ENCODE data around the gene CD163L1. TPM values are rescaled to one million over a fixed set of nuclear protein-coding genes. Genes with fewer than 3 reads are reported as not detected.

CD163L1 gene
- total and polyA plus RNA-seq, 2 of the 8 experiments (the other 6 are each of a cell fraction or from before 2014, with no cell fraction given), result 0.11 to 0.22 TPM

DNA sequence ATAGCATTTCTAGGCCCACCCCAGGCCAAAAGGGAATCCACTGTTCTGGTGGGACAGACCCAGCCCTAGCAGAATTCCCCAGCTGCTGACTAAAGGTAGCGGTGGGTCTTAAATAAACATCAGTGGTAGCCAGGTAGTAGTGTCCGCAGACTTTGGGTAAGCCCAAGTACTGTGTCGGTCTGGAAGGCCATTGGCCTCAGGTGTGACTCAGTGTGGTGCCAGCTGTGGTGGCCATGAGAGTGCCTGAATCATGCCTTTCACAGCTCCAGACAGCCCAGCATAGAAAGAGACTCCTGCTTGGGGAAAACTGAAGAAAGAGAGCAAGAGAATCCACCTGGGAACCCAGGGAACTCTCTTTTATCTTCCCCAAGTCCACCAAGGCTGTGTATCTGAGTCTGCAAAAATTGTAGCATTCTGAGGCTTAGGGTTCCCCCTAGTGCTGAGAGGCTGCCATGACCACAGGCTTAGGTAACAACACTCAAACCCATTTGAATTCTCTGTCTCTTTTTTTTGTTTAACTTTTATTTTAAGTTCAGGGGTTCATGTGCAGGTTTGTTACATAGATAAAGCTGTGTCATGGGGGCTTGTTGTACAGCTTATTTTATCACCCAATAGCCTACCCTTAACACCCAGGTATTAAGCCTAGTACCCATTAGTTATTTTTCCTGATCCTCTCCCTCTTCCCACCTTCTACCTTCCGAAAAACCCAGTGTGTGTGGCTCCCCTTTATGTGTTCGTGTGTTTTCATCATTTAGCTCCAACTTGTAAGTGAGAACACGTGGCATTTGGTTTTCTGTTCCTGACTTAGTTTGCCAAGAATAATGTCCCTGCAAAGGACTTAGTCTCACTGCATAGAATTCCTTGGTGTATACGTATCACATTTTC lies 16.7 kb upstream of the CD163L1 start:
- Histone ChIP-seq H3K79me1 (ENCODE audit: low read depth, low read length) (no peaks in the 10 kb centered on the region), H4K91ac (replicated peaks; ENCODE audit: insufficient read length, low read length) (peak overlapping the region; percentile 32), H2BK15ac (ENCODE audit: low read length) (peak overlapping the region; percentile 96; the same call in 1 of the 2 replicates), H3K18ac (ENCODE audit: extremely low read depth, low read length) (no peak overlapping the region), H3K4me2 (ENCODE audit: insufficient read depth in 1 of 2, low read depth in 2 of 2, low read length in 2 of 2) (no peak overlapping the region), H2BK20ac (ENCODE audit: low read length) (peak overlapping the region; percentile 77; the same call in 1 of the 2 replicates), H3K36me3 (ENCODE audit: control insufficient read depth in 2 of 4, insufficient read depth in 4 of 4, low read length in 3 of 4) (no peaks in the 10 kb centered on the region), H3K56ac (replicated peaks; ENCODE audit: insufficient read length, low read depth, low read length) (no peak overlapping the region), H3K9me3 (ENCODE audit: insufficient read depth in 2 of 2, low read depth in 1 of 2, low read length in 1 of 2) (no peaks in the 10 kb centered on the region), H3K27ac (ENCODE audit: low read depth, low read length) (no peak overlapping the region), H3K9ac (replicated peaks in 1 of 4; ENCODE audit: extremely low read depth in 1 of 4, low read depth in 3 of 4, low read length in 3 of 4) (no peak overlapping the region), H2BK12ac (ENCODE audit: low read depth, low read length) (peak overlapping the region; percentile 35; the same call in 1 of the 2 replicates), H3K4me3 (ENCODE audit: extremely low read depth in 1 of 4, insufficient read depth in 2 of 4, low read depth in 3 of 4, low read length in 4 of 4) (no peak overlapping the region), H4K5ac (ENCODE audit: insufficient read length, low read depth, low read length) (no peak overlapping the region), H3K27me3 (replicated peaks in 1 of 4; ENCODE audit: control insufficient read depth in 3 of 4, extremely low read depth in 1 of 4, insufficient read depth in 3 of 4, low read length in 3 of 4) (no peaks in the 10 kb centered on the region), H2AK5ac (ENCODE audit: low read depth, low read length) (no peak overlapping the region), H3K4me1 (replicated peaks in 1 of 4; ENCODE audit: control insufficient read depth in 3 of 4, insufficient read depth in 4 of 4, low read length in 3 of 4) (no peaks in the 10 kb centered on the region; a peak in 2 of 7 replicates), H3K14ac (ENCODE audit: insufficient read length) (no peak overlapping the region), H4K20me1 (replicated peaks in 1 of 2; ENCODE audit: control insufficient read depth in 1 of 2, insufficient read depth in 2 of 2, low read length in 2 of 2) (no peaks in the 10 kb centered on the region), H2BK5ac (ENCODE audit: low read depth, low read length) (no peak overlapping the region), H3K79me2 (ENCODE audit: control insufficient read depth in 1 of 2, insufficient read depth in 2 of 2, low read length in 2 of 2) (no peaks in the 10 kb centered on the region), H2BK120ac (replicated peaks; ENCODE audit: low read depth, low read length) (no peak overlapping the region), H3K23ac (ENCODE audit: insufficient read length) (no peak overlapping the region), H3K4ac (replicated peaks; ENCODE audit: insufficient read length, low read depth, low read length) (no peak overlapping the region), H4K8ac (ENCODE audit: extremely low read depth, insufficient read depth, low read length) (no peak overlapping the region), H3K23me2 (ENCODE audit: low read depth, low read length) (no peaks in the 10 kb centered on the region), H2AFZ (ENCODE audit: low read length) (peak overlapping the region; percentile 91)
- peak; percentile 98 to 99 for TF ChIP-seq RAD21 (IDR thresholded peaks at IDR 0.05 in 1 of 2, conservative IDR thresholded peaks at IDR 0.05 in 1 of 2; ENCODE audit: low read depth in 2 of 2, low read length in 2 of 2)
- peak; percentile 83 for TF ChIP-seq BACH1 (IDR thresholded peaks at IDR 0.05; ENCODE audit: low read length)
- TF ChIP-seq MAFK (IDR thresholded peaks at IDR 0.05; ENCODE audit: low read depth, low read length), result peak; percentile 86
- TF ChIP-seq, protein P1, sequence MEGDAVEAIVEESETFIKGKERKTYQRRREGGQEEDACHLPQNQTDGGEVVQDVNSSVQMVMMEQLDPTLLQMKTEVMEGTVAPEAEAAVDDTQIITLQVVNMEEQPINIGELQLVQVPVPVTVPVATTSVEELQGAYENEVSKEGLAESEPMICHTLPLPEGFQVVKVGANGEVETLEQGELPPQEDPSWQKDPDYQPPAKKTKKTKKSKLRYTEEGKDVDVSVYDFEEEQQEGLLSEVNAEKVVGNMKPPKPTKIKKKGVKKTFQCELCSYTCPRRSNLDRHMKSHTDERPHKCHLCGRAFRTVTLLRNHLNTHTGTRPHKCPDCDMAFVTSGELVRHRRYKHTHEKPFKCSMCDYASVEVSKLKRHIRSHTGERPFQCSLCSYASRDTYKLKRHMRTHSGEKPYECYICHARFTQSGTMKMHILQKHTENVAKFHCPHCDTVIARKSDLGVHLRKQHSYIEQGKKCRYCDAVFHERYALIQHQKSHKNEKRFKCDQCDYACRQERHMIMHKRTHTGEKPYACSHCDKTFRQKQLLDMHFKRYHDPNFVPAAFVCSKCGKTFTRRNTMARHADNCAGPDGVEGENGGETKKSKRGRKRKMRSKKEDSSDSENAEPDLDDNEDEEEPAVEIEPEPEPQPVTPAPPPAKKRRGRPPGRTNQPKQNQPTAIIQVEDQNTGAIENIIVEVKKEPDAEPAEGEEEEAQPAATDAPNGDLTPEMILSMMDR (IDR thresholded peaks at IDR 0.05; ENCODE audit: control extremely low read depth in 1 of 3, insufficient read depth in 1 of 3, low read depth in 1 of 3, low read length in 3 of 3), result peak; percentile 19 to 91 (median 87)
- no peak for TF ChIP-seq CBX5 (IDR thresholded peaks at IDR 0.05; ENCODE audit: low read depth, low read length)
- no peak for TF ChIP-seq KDM4A (IDR thresholded peaks at IDR 0.05; ENCODE audit: low read depth, low read length, severe bottlenecking)
- FAIRE-seq (peak; percentile 98), DNase-seq (ENCODE audit: low read depth in 1 of 2, low spot score in 2 of 2) (peak; percentile 53 to 83)
- 79% methylated on average over 7 of the region's 7 CpGs; no CpG with 5 or more reads in 1 of the 2 experiments for WGBS, 2 experiments (ENCODE audit: extremely low coverage in 1 of 2, insufficient coverage in 1 of 2, insufficient read length in 1 of 2, insufficient replicate concordance in 2 of 2, low coverage in 1 of 2, low lambda C conversion rate in 2 of 2, missing lambda C conversion rate in 1 of 2)
- ChIA-PET POLR2A (ENCODE audit: partially characterized antibody) (no interaction called here), CTCF (ENCODE audit: partially characterized antibody) (interaction anchor here (0.7 to 4.0 kb wide), 34 partner anchors 9 to 320 kb away, joined by 3 to 31 read pairs (median 4); no protein-coding TSS in a partner anchor)
